H9 (cell line): ENCODE measurements around the gene R3HDM4. TPM values are rescaled to one million over a fixed set of nuclear protein-coding genes. Genes with fewer than 3 reads are reported as not detected.

Experiments used
- DNase-seq: peaks from one replicate; pipeline ENCODE4 v3.0.0-alpha.2; 2017
- H2AFZ ChIP-seq: one replicate; pipeline ENCODE4 v1.6.1; 2013; ENCODE audit warnings: mild to moderate bottlenecking, low read length, control low read depth, moderate library complexity
- H2AK5ac ChIP-seq: 2 replicates; pipeline ENCODE4 v1.6.1; 2013; ENCODE audit warnings: low read length, control low read depth, mixed read lengths; ENCODE audit not compliant: insufficient read length
- H2BK120ac ChIP-seq: one replicate; pipeline ENCODE4 v1.6.1; 2013; ENCODE audit warnings: low read depth, mild to moderate bottlenecking, low read length, control low read depth, inconsistent platforms; ENCODE audit not compliant: poor library complexity, severe bottlenecking
- H2BK12ac ChIP-seq: 2 replicates; pipeline ENCODE4 v1.6.1; 2013; ENCODE audit warnings: low read length, control low read depth, mixed read lengths, low read depth; ENCODE audit not compliant: insufficient read length
- H2BK15ac ChIP-seq: 2 replicates; pipeline ENCODE4 v1.6.1; 2013; ENCODE audit warnings: low read depth, low read length, control low read depth
- H2BK20ac ChIP-seq: one replicate; pipeline ENCODE4 v1.6.1; 2013; ENCODE audit warnings: low read depth, mild to moderate bottlenecking, low read length, control low read depth, inconsistent platforms; ENCODE audit not compliant: poor library complexity, severe bottlenecking
- H2BK5ac ChIP-seq: 2 replicates; pipeline ENCODE4 v1.6.1; 2013; ENCODE audit warnings: low read length, control low read depth, mixed read lengths; ENCODE audit not compliant: insufficient read length
- H3K14ac ChIP-seq: 2 replicates; pipeline ENCODE4 v1.6.1; 2013; ENCODE audit warnings: low read length, control low read depth; ENCODE audit not compliant: insufficient read depth
- H3K18ac ChIP-seq: 2 replicates; pipeline ENCODE4 v1.6.1; 2013; ENCODE audit warnings: low read depth, mild to moderate bottlenecking, mixed read lengths, low read length, control low read depth; ENCODE audit not compliant: insufficient read length
- H3K23ac ChIP-seq: 2 replicates; pipeline ENCODE4 v1.6.1; 2013; ENCODE audit warnings: low read length, control low read depth, mixed read lengths, low read depth; ENCODE audit not compliant: insufficient read length
- H3K23me2 ChIP-seq: 2 replicates; pipeline ENCODE4 v1.6.1; 2013; ENCODE audit warnings: low read depth, mild to moderate bottlenecking, mixed read lengths, low read length, control low read depth; ENCODE audit not compliant: insufficient read length, poor library complexity, severe bottlenecking
- H3K27ac ChIP-seq: 2 replicates; pipeline ENCODE4 v1.5.1; 2013; ENCODE audit warnings: low read length, control low read depth, mixed read lengths, low read depth; ENCODE audit not compliant: insufficient read length
- H3K27me3 ChIP-seq: 2 replicates; pipeline ENCODE4 v1.6.1; 2013; ENCODE audit warnings: low read length, control low read depth, inconsistent platforms; ENCODE audit not compliant: insufficient read depth
- H3K4ac ChIP-seq: 2 replicates; pipeline ENCODE4 v1.6.1; 2013; ENCODE audit warnings: low read depth, mild to moderate bottlenecking, control low read depth, inconsistent platforms, low read length, moderate library complexity
- H3K4me1 ChIP-seq: 2 replicates; pipeline ENCODE4 v1.6.1; 2013; ENCODE audit warnings: low read length, control low read depth, inconsistent platforms; ENCODE audit not compliant: insufficient read depth
- H3K4me2 ChIP-seq: 2 replicates; pipeline ENCODE4 v1.6.1; 2013; ENCODE audit warnings: low read length, control low read depth, mixed read lengths; ENCODE audit not compliant: insufficient read length, insufficient read depth
- H3K56ac ChIP-seq: 2 replicates; pipeline ENCODE4 v1.6.1; 2013; ENCODE audit warnings: low read depth, mild to moderate bottlenecking, mixed read lengths, low read length, control low read depth; ENCODE audit not compliant: insufficient read length
- H3K79me1 ChIP-seq: 2 replicates; pipeline ENCODE4 v1.6.1; 2013; ENCODE audit warnings: low read depth, mild to moderate bottlenecking, moderate library complexity, low read length, control low read depth, inconsistent platforms; ENCODE audit not compliant: insufficient read depth, poor library complexity, severe bottlenecking
- H3K79me2 ChIP-seq: 2 replicates; pipeline ENCODE4 v1.6.1; 2013; ENCODE audit warnings: low read length, control low read depth, inconsistent platforms; ENCODE audit not compliant: insufficient read depth
- H3K9ac ChIP-seq: 2 replicates; pipeline ENCODE4 v1.6.1; 2013; ENCODE audit warnings: low read length, control low read depth, mixed read lengths; ENCODE audit not compliant: insufficient read length; ENCODE audit errors: extremely low read depth
- H3K9me3 ChIP-seq: one replicate; pipeline ENCODE4 v1.6.1; 2013; ENCODE audit warnings: low read depth, low read length, inconsistent platforms; ENCODE audit not compliant: control insufficient read depth
- H3T11ph ChIP-seq: one replicate; pipeline ENCODE4 v1.6.1; 2013; ENCODE audit warnings: mild to moderate bottlenecking, low read length, control low read depth, inconsistent platforms
- H4K20me1 ChIP-seq: one replicate; pipeline ENCODE4 v1.6.1; 2013; ENCODE audit not compliant: control insufficient read depth, insufficient read length, insufficient read depth
- H4K5ac ChIP-seq: 2 replicates; pipeline ENCODE4 v1.6.1; 2013; ENCODE audit warnings: low read depth, mild to moderate bottlenecking, mixed read lengths, low read length, control low read depth; ENCODE audit not compliant: insufficient read length
- H4K8ac ChIP-seq: replicated peaks from 2 replicates; pipeline ENCODE4 v1.6.1; 2013; ENCODE audit warnings: low read length, control low read depth, mixed read lengths, low read depth; ENCODE audit not compliant: insufficient read length
- H4K91ac ChIP-seq: 2 replicates; pipeline ENCODE4 v1.6.1; 2013; ENCODE audit warnings: low read depth, mild to moderate bottlenecking, moderate library complexity, mixed read lengths, low read length, control low read depth; ENCODE audit not compliant: insufficient read length
- H3K27ac Mint-ChIP-seq, 3 experiments: 2 replicates in 2 of 3; 3 replicates in 1 of 3; pipeline ENCODE4 v1.8.0; 2020 to 2021; ENCODE audit warnings: mixed read lengths in 3 of 3, mild to moderate bottlenecking in 1 of 3, moderate library complexity in 1 of 3
- H3K27me3 Mint-ChIP-seq: 2 replicates; pipeline ENCODE4 v1.8.0; 2021; ENCODE audit warnings: low read depth, mild to moderate bottlenecking, moderate library complexity, mixed read lengths
- H3K36me3 Mint-ChIP-seq, 3 experiments: 2 replicates in 2 of 3; 3 replicates in 1 of 3; pipeline ENCODE4 v1.8.0; 2020 to 2021; ENCODE audit warnings: low read depth in 3 of 3, mixed read lengths in 3 of 3; ENCODE audit not compliant: insufficient read depth in 1 of 3
- H3K4me1 Mint-ChIP-seq, 2 experiments: 2 replicates each; pipeline ENCODE4 v1.8.0; 2020; ENCODE audit warnings: mixed read lengths in 2 of 2
- H3K4me3 Mint-ChIP-seq, 2 experiments: 2 replicates in 1 of 2; 3 replicates in 1 of 2; pipeline ENCODE4 v1.8.0; 2020 to 2021; ENCODE audit warnings: mild to moderate bottlenecking in 2 of 2, mixed read lengths in 2 of 2, moderate library complexity in 1 of 2
- H3K9me3 Mint-ChIP-seq, 2 experiments: 2 replicates in 1 of 2; 3 replicates in 1 of 2; pipeline ENCODE4 v1.8.0; 2020; ENCODE audit warnings: mild to moderate bottlenecking in 2 of 2, mixed read lengths in 2 of 2, moderate library complexity in 1 of 2
- WGBS: extraction: QIAGEN DNeasy Blood & Tissue Kit; methylation state at CpG from one replicate; pipeline ENCODE4 v1.1.7; 2013; ENCODE audit warnings: missing lambda C conversion rate, low lambda C conversion rate, mixed read lengths; ENCODE audit not compliant: insufficient read length; ENCODE audit errors: extremely low coverage; 5-methylcytosine and 5-hydroxymethylcytosine counted together
- total RNA-seq: library from RNA; stranded (reverse); gene quantifications from 2 replicates; pipeline ENCODE4 v1.2.1, GENCODE V29; 2021
- TF ChIP-seq, protein P1 (sequence below): fragments of 200-600 bp; sonication (generic); conservative IDR thresholded peaks from 3 replicates; pipeline ENCODE4 v1.8.0; 2021; ENCODE audit warnings: antibody characterized with exemption, mild to moderate bottlenecking

The R3HDM4 gene
- total RNA-seq, 1 experiment from 2014 or later, result 66.4 TPM

DNA sequence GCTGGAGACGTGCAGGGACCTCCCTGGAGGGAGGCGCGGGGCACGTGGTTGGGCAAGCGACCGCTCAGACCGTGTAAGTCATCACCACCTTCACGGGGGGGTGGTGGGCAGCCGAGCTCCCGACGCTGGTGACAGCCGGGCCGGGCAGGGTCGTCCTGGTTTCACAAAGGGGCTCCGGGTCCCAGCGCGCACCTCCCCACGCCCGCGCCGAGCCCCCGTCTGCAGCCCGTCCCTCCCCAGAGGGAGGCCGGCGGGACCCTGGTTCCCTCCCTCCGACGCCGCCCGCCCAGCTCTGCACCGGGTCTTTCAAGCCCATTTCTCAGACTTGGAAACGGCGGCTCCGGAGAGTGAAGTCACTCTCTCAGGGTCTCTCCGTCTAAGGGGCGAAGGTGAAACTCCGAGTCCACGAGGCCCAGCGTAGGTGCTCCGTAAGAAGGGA is 12.1 kb upstream of the R3HDM4 start:
- Mint-ChIP-seq H3K27ac (0 out of 7 replicates have a peak overlapping the region, but pooled peaks of 1 of the 3 experiments have one; percentile 34), H3K9me3 (no peaks in the 10 kb centered on the region; a peak in 1 of 5 replicates), H3K27me3 (peaks cover 25% of the 10 kb centered on the region), H3K4me3 (peak overlapping the region; percentile 67 to 80), H3K36me3 (peaks cover 6 to 11% (median 9%) of the 10 kb centered on the region in 3 experiments), H3K4me1 (peaks cover 5 to 18% of the 10 kb centered on the region in 2 experiments)
- no peak overlapping the region for H3T11ph ChIP-seq
- H4K20me1 ChIP-seq, result no peaks in the 10 kb centered on the region
- H3K14ac ChIP-seq, result peak overlapping the region; percentile 73; the same call in 1 of the 2 replicates
- H2BK5ac ChIP-seq, result no peak overlapping the region
- H3K9ac ChIP-seq, result no peak overlapping the region
- H3K56ac ChIP-seq, result no peak overlapping the region
- TF ChIP-seq, protein P1, sequence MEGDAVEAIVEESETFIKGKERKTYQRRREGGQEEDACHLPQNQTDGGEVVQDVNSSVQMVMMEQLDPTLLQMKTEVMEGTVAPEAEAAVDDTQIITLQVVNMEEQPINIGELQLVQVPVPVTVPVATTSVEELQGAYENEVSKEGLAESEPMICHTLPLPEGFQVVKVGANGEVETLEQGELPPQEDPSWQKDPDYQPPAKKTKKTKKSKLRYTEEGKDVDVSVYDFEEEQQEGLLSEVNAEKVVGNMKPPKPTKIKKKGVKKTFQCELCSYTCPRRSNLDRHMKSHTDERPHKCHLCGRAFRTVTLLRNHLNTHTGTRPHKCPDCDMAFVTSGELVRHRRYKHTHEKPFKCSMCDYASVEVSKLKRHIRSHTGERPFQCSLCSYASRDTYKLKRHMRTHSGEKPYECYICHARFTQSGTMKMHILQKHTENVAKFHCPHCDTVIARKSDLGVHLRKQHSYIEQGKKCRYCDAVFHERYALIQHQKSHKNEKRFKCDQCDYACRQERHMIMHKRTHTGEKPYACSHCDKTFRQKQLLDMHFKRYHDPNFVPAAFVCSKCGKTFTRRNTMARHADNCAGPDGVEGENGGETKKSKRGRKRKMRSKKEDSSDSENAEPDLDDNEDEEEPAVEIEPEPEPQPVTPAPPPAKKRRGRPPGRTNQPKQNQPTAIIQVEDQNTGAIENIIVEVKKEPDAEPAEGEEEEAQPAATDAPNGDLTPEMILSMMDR, result no peak
- H2AFZ ChIP-seq, result no peak overlapping the region
- no peak overlapping the region for H3K27ac ChIP-seq
- no peak overlapping the region for H3K4ac ChIP-seq
- H3K79me1 ChIP-seq, result no peaks in the 10 kb centered on the region
- DNase-seq, result peak; percentile 66
- peaks cover 8% of the 10 kb centered on the region; the same call in 1 of the 2 replicates for H3K27me3 ChIP-seq
- H2BK12ac ChIP-seq, result no peak overlapping the region
- peaks cover 3% of the 10 kb centered on the region for H3K23me2 ChIP-seq
- H3K79me2 ChIP-seq, result no peaks in the 10 kb centered on the region; the same call in 1 of the 2 replicates
- no peak overlapping the region for H4K8ac ChIP-seq
- H4K5ac ChIP-seq, result no peak overlapping the region
- no peaks in the 10 kb centered on the region for H3K4me1 ChIP-seq
- H2AK5ac ChIP-seq, result no peak overlapping the region
- peak overlapping the region; percentile 67 for H3K4me2 ChIP-seq
- no peaks in the 10 kb centered on the region for H3K9me3 ChIP-seq
- WGBS, result no CpG with 5 or more reads among the region's 39 CpGs
- no peak overlapping the region for H2BK120ac ChIP-seq
- H4K91ac ChIP-seq, result no peak overlapping the region
- no peak overlapping the region for H3K23ac ChIP-seq
- peak overlapping the region; percentile 59 for H3K18ac ChIP-seq
- H2BK20ac ChIP-seq, result no peak overlapping the region
- H2BK15ac ChIP-seq, result no peak overlapping the region
